Activated CD8-positive, alpha-beta T cell treated with anti-CD3 and anti-CD28 coated beads for 36 hours (primary cell): ENCODE measurements around the gene ZNF74. TPM values are rescaled to one million over a fixed set of nuclear protein-coding genes. Genes with fewer than 3 reads are reported as not detected.
A peak's percentile ranks its signal among the peaks of the same experiment; 100 is the strongest.

ENCODE experiments used
- ATAC-seq: fragments of 200-7000 bp; cut with Tn5 transposase; one replicate; pipeline ENCODE4 v1.10.0; 2021; ENCODE audit warnings: mild to moderate bottlenecking, moderate library complexity
- CTCF ChIA-PET: fragments of 350-600 bp; sonication (Branson Sonifier 250); formaldehyde crosslinking; loops from one replicate; lab custom pipeline; 2021; ENCODE audit warnings: antibody characterized with exemption; lab: Charles Lee
- POLR2A ChIA-PET: fragments of 350-600 bp; sonication (Branson Sonifier 250); formaldehyde crosslinking; loops from one replicate; lab custom pipeline; 2021; ENCODE audit warnings: antibody characterized with exemption; lab: Charles Lee
- DNase-seq: peaks from one replicate; pipeline ENCODE4 v3.0.0-alpha.2; 2020
- H3K27ac Mint-ChIP-seq: one replicate; pipeline ENCODE4 v1.8.0; 2021; ENCODE audit warnings: mild to moderate bottlenecking, mixed read lengths
- H3K27me3 Mint-ChIP-seq: one replicate; pipeline ENCODE4 v1.8.0; 2021; ENCODE audit warnings: mixed read lengths
- H3K36me3 Mint-ChIP-seq: one replicate; pipeline ENCODE4 v1.8.0; 2021; ENCODE audit warnings: low read depth, mixed read lengths
- H3K4me1 Mint-ChIP-seq: one replicate; pipeline ENCODE4 v1.8.0; 2021; ENCODE audit warnings: low read depth, mixed read lengths
- H3K4me3 Mint-ChIP-seq: one replicate; pipeline ENCODE4 v1.8.0; 2021; ENCODE audit warnings: mild to moderate bottlenecking, moderate library complexity, mixed read lengths
- H3K9me3 Mint-ChIP-seq: one replicate; pipeline ENCODE4 v1.8.0; 2021; ENCODE audit warnings: mixed read lengths
- intact Hi-C: fragments of 100-400 bp; cut with micrococcal nuclease; formaldehyde crosslinking; loops from one replicate; pipeline ENCODE4 v1.10.0; 2022
- total RNA-seq, 2 experiments: library from RNA; stranded (reverse); gene quantifications; one replicate each; pipeline ENCODE4 v1.2.3, GENCODE V29; 2021
- TF ChIP-seq, protein P1 (sequence below): fragments of 200-600 bp; IDR thresholded peaks from one replicate; pipeline ENCODE4 v1.8.0; 2022; ENCODE audit warnings: antibody characterized with exemption, mild to moderate bottlenecking

Gene ZNF74
- total RNA-seq, 2 experiments from 2014 or later, result 11.8 to 13.4 TPM

- ChIA-PET POLR2A (interaction anchor here (0.8 to 1.0 kb wide), 2 partner anchors 28 to 35 kb away, joined by 3 to 4 read pairs; no protein-coding TSS in a partner anchor), CTCF (interaction anchor here (0.6 to 3.8 kb wide), 4 partner anchors 10 to 34 kb away, joined by 3 to 25 read pairs (median 8); no protein-coding TSS in a partner anchor)
- TF ChIP-seq, protein P1, sequence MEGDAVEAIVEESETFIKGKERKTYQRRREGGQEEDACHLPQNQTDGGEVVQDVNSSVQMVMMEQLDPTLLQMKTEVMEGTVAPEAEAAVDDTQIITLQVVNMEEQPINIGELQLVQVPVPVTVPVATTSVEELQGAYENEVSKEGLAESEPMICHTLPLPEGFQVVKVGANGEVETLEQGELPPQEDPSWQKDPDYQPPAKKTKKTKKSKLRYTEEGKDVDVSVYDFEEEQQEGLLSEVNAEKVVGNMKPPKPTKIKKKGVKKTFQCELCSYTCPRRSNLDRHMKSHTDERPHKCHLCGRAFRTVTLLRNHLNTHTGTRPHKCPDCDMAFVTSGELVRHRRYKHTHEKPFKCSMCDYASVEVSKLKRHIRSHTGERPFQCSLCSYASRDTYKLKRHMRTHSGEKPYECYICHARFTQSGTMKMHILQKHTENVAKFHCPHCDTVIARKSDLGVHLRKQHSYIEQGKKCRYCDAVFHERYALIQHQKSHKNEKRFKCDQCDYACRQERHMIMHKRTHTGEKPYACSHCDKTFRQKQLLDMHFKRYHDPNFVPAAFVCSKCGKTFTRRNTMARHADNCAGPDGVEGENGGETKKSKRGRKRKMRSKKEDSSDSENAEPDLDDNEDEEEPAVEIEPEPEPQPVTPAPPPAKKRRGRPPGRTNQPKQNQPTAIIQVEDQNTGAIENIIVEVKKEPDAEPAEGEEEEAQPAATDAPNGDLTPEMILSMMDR, result no peak
- intact Hi-C loops, result no loop called here
- Mint-ChIP-seq H3K36me3 (no peaks in the 10 kb centered on the region), H3K4me1 (peaks cover 12% of the 10 kb centered on the region), H3K9me3 (no peaks in the 10 kb centered on the region), H3K27me3 (peaks cover 47% of the 10 kb centered on the region), H3K27ac (no peak overlapping the region), H3K4me3 (peak overlapping the region; percentile 67)
- peak; percentile 18 for ATAC-seq
- peak; percentile 37 for DNase-seq
Observed at GRCh38 chr22:20428496-20429253, 34.7 kb downstream of the ZNF74 start.

DNA sequence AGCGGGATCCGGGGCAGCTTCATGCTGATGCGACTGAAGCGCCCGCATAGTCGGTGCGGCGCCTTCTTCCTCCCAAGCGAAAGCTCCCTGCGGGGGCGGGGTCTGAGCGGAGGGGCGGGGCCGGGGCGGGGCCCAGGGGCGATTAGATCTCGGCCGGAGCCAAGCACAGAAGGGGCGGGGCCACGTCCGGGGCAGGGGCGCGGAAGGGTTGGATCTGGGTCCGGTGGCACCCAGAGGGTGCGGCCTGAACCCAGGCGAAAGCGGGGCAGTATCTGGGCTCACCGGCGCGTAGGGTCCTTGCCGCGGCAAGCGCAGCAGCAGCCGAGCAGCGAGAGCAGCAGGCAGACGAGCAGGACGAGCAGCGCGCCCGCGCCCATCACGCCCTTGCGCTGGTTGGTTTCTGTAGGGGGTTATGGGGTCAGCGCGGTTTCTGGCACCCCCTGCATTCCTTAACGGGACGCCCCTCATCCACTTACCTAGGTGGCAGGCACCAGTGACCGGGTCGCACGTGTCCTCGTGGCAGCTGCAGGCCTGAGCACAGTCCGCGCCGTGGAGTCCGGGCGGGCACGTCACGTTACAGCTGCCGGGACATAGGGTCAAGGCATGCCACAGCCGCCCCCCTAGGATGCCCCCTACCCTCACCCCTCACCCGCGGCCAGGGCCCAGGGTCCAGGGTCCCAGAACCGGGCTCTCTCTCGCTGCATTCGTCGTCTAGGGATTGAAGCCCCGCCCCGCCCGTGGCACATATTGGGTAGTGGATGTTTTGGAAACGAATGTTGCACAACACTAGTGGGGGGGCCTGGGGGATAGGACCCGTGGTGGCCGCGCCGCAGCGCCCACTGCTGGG lies 35.5 kb downstream of the ZNF74 start:
- ATAC-seq, result peak; percentile 80
- Mint-ChIP-seq H3K27me3 (peaks cover 53% of the 10 kb centered on the region), H3K4me1 (peaks cover 12% of the 10 kb centered on the region), H3K9me3 (no peaks in the 10 kb centered on the region), H3K36me3 (no peaks in the 10 kb centered on the region), H3K4me3 (peak overlapping the region; percentile 67), H3K27ac (no peak overlapping the region)
- POLR2A ChIA-PET, result interaction anchor here (0.8 kb wide), 1 partner anchor 36 kb away, joined by 4 read pairs; no protein-coding TSS in a partner anchor
- CTCF ChIA-PET, result interaction anchor here (1.0 to 3.8 kb wide), 4 partner anchors 11 to 110 kb away, joined by 4 to 25 read pairs (median 8); partner anchors contain the start of gene DGCR6L
- intact Hi-C loops, result loop anchor here (10.0 kb wide), 1 partner anchor 65 kb away; the partner anchor contains the start of gene KLHL22
- TF ChIP-seq, protein P1, result no peak
- peak; percentile 82 for DNase-seq

- Mint-ChIP-seq H3K27me3 (peaks cover 58% of the 10 kb centered on the region), H3K27ac (no peak overlapping the region), H3K4me3 (peak overlapping the region; percentile 67), H3K4me1 (peaks cover 12% of the 10 kb centered on the region), H3K36me3 (no peaks in the 10 kb centered on the region), H3K9me3 (no peaks in the 10 kb centered on the region)
- POLR2A ChIA-PET, result no interaction called here
- peak; percentile 17 for ATAC-seq
- TF ChIP-seq, protein P1, result no peak
- intact Hi-C loops, result loop anchor here (10.0 kb wide), 1 partner anchor 65 kb away; the partner anchor contains the start of gene KLHL22
- CTCF ChIA-PET, result interaction anchor here (1.0 to 3.8 kb wide), 3 partner anchors 12 to 111 kb away, joined by 4 to 25 read pairs (median 6); partner anchors contain the start of gene DGCR6L
- DNase-seq, result peak; percentile 30
Observed at GRCh38 chr22:20430101-20430719, 36.3 kb downstream of the ZNF74 start.

DNA sequence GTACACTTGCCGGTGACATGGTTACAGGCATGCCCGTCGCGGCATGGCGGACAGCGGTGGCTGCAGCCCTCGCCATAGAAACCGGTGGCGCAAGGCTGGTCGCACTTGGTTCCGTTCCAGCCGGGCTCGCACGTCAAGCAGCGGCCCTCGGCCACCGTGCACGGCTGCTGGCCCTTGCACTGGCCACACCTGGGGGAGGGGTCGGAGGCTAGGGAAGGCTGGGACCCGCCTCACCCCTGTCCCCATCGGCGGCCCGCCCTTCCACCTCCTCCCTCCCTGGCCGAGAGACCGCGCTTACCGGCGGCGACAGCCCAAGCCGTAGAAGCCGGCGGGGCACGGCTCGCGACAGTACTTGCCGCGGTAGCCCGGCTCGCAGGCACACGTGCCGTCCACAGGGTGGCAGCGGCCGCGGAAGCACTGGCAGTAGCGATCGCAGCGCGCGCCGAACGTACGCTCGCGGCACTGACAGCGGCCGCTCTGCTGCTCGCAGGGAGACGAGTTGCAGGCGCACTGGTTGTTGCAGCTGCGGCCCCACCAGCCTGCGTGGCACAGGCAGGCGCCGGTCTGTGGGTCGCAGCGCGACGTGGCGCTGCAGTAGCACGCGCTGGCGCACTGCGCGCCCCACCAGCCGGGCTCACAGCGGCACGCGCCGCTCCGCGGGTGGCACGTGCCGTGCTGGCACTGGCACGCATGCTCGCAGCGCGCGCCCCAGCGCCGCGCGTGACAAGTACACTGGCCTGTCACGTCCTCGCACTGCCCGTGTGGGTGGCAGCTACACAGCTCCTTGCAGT lies 37.0 kb downstream of the ZNF74 start:
- ATAC-seq (peak; percentile 47), DNase-seq (peak; percentile 65)
- TF ChIP-seq, protein P1, result no peak
- no peaks in the 10 kb centered on the region for H3K9me3 Mint-ChIP-seq
- H3K4me1 Mint-ChIP-seq, result peaks cover 15% of the 10 kb centered on the region
- peak overlapping the region; percentile 49 for H3K4me3 Mint-ChIP-seq
- no peaks in the 10 kb centered on the region for H3K36me3 Mint-ChIP-seq
- no peak overlapping the region for H3K27ac Mint-ChIP-seq
- CTCF ChIA-PET, result interaction anchor here (1.0 to 1.7 kb wide), 4 partner anchors 13 to 112 kb away, joined by 3 to 6 read pairs (median 4); partner anchors contain the start of gene DGCR6L
- POLR2A ChIA-PET, result no interaction called here
- intact Hi-C loops, result loop anchor here (10.0 kb wide), 1 partner anchor 64 kb away; the partner anchor contains the start of gene KLHL22
- H3K27me3 Mint-ChIP-seq, result peaks cover 65% of the 10 kb centered on the region
